Measurements from ENCODE around the gene FNBP1.

Gene FNBP1

DNA sequence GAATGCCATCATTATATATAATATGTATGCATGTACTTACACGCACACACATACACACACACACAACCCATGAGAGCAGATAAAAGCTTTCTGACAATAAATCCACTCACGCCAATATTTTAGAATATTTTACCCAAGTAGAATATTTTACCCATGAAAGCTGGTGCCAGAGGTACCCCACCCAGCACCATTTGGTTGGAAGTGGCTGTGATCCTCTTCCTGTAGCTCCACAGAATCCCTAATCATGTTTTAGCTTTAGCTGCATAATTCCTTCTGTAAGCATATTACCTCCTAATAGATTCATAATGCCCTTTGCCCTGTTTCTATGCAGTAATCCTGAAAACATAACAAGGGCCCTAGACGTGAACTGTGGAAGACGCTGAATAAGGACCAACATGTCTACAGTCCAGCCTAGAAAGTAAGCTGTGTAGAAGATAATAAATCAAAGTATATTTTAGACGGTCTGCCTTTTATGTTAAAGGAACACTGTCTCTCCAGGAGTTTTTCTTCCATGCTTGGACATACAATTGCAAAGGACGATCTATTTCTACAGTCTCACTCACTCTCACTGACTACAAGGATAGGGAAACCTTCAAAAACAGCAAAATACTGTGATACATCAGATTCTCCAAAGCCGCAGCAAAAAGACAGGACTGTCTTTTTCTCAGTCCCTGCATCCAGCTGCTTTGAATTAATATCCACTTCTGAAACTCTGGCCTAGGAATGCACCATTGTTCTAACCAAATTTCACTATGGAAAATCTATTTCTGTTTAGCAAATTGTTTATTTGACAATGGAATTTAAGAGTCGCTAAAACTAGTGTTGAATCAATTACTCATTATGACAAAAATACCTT, 109.6 kb downstream of the FNBP1 start:
- H3K4me2 ChIP-seq (ENCODE audit: low read depth, low read length, poor library complexity, severe bottlenecking), result no peak overlapping the region
- H3K79me2 ChIP-seq (ENCODE audit: insufficient read depth, low read length), result 0 out of 2 replicates have a peak, but pooled peaks cover 7% of the 10 kb centered on the region
- no peak overlapping the region for H3K4me3 ChIP-seq (ENCODE audit: low read length, poor library complexity, severe bottlenecking)
- peaks cover 17% of the 10 kb centered on the region; the same call in 1 of the 2 replicates for H3K36me3 ChIP-seq (ENCODE audit: insufficient read depth, low read length)
- no peaks in the 10 kb centered on the region for H3K27me3 ChIP-seq (ENCODE audit: insufficient read depth, low read length, poor library complexity, severe bottlenecking)
- H3K9me2 ChIP-seq (replicated peaks; ENCODE audit: low read depth, low read length), result no peaks in the 10 kb centered on the region
- H3K4me1 ChIP-seq (ENCODE audit: insufficient read depth, low read length, poor library complexity, severe bottlenecking), result peaks cover 11% of the 10 kb centered on the region
- H3K9me3 ChIP-seq (ENCODE audit: insufficient read depth, low read depth, low read length), result no peaks in the 10 kb centered on the region
- TF ChIP-seq EZH2phosphoT487 (IDR thresholded peaks at IDR 0.05; ENCODE audit: borderline replicate concordance), result no peak
- TF ChIP-seq, protein P1, sequence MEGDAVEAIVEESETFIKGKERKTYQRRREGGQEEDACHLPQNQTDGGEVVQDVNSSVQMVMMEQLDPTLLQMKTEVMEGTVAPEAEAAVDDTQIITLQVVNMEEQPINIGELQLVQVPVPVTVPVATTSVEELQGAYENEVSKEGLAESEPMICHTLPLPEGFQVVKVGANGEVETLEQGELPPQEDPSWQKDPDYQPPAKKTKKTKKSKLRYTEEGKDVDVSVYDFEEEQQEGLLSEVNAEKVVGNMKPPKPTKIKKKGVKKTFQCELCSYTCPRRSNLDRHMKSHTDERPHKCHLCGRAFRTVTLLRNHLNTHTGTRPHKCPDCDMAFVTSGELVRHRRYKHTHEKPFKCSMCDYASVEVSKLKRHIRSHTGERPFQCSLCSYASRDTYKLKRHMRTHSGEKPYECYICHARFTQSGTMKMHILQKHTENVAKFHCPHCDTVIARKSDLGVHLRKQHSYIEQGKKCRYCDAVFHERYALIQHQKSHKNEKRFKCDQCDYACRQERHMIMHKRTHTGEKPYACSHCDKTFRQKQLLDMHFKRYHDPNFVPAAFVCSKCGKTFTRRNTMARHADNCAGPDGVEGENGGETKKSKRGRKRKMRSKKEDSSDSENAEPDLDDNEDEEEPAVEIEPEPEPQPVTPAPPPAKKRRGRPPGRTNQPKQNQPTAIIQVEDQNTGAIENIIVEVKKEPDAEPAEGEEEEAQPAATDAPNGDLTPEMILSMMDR (conservative IDR thresholded peaks at IDR 0.05; ENCODE audit: low read length), result no peak
- no peaks in the 10 kb centered on the region for H4K20me1 ChIP-seq (ENCODE audit: insufficient read depth, low read length, poor library complexity, severe bottlenecking)
- no peaks in the 10 kb centered on the region for H3F3A ChIP-seq (ENCODE audit: low read depth)
- no peak overlapping the region for H3K9ac ChIP-seq (ENCODE audit: low read depth, low read length, poor library complexity, severe bottlenecking)
- no peak overlapping the region for H2AFZ ChIP-seq (ENCODE audit: low read length)

GRCh38 chr9:129932303-129933151, 110.5 kb downstream of the FNBP1 start:
- peaks cover 23% of the 10 kb centered on the region; the same call in 1 of the 2 replicates for H3K36me3 ChIP-seq (ENCODE audit: insufficient read depth, low read length)

GRCh38 chr9:129930743-129931142, 112.2 kb downstream of the FNBP1 start:
- Histone ChIP-seq H3K9me3 (ENCODE audit: insufficient read depth, low read depth, low read length) (no peaks in the 10 kb centered on the region), H2AFZ (ENCODE audit: low read length) (no peak overlapping the region), H4K20me1 (ENCODE audit: insufficient read depth, low read length, poor library complexity, severe bottlenecking) (no peaks in the 10 kb centered on the region), H3K9ac (ENCODE audit: low read depth, low read length, poor library complexity, severe bottlenecking) (no peak overlapping the region), H3K79me2 (ENCODE audit: insufficient read depth, low read length) (0 out of 2 replicates have a peak, but pooled peaks cover 7% of the 10 kb centered on the region), H3K4me3 (ENCODE audit: low read length, poor library complexity, severe bottlenecking) (no peak overlapping the region), H3F3A (ENCODE audit: low read depth) (no peaks in the 10 kb centered on the region), H3K36me3 (ENCODE audit: insufficient read depth, low read length) (peaks cover 36% of the 10 kb centered on the region; the same call in 1 of the 2 replicates), H3K9me2 (replicated peaks; ENCODE audit: low read depth, low read length) (no peaks in the 10 kb centered on the region), H3K4me2 (ENCODE audit: low read depth, low read length, poor library complexity, severe bottlenecking) (no peak overlapping the region), H3K27me3 (ENCODE audit: insufficient read depth, low read length, poor library complexity, severe bottlenecking) (no peaks in the 10 kb centered on the region), H3K4me1 (ENCODE audit: insufficient read depth, low read length, poor library complexity, severe bottlenecking) (peaks cover 8% of the 10 kb centered on the region)
- TF ChIP-seq EZH2phosphoT487 (IDR thresholded peaks at IDR 0.05; ENCODE audit: borderline replicate concordance), result no peak
- TF ChIP-seq, protein P1 (conservative IDR thresholded peaks at IDR 0.05; ENCODE audit: low read length), result no peak

More at GRCh38 chr9:129932303-129933151, 110.5 kb downstream of the FNBP1 start:
- Histone ChIP-seq H3K4me1 (ENCODE audit: insufficient read depth, low read length, poor library complexity, severe bottlenecking) (peaks cover 11% of the 10 kb centered on the region), H3K4me3 (ENCODE audit: low read length, poor library complexity, severe bottlenecking) (no peak overlapping the region), H4K20me1 (ENCODE audit: insufficient read depth, low read length, poor library complexity, severe bottlenecking) (no peaks in the 10 kb centered on the region), H2AFZ (ENCODE audit: low read length) (no peak overlapping the region), H3K27me3 (ENCODE audit: insufficient read depth, low read length, poor library complexity, severe bottlenecking) (no peaks in the 10 kb centered on the region), H3K79me2 (ENCODE audit: insufficient read depth, low read length) (0 out of 2 replicates have a peak, but pooled peaks cover 7% of the 10 kb centered on the region), H3K9me2 (replicated peaks; ENCODE audit: low read depth, low read length) (no peaks in the 10 kb centered on the region), H3K9ac (ENCODE audit: low read depth, low read length, poor library complexity, severe bottlenecking) (no peak overlapping the region), H3K4me2 (ENCODE audit: low read depth, low read length, poor library complexity, severe bottlenecking) (no peak overlapping the region), H3K9me3 (ENCODE audit: insufficient read depth, low read depth, low read length) (no peaks in the 10 kb centered on the region), H3F3A (ENCODE audit: low read depth) (no peaks in the 10 kb centered on the region)
- TF ChIP-seq, protein P1 (conservative IDR thresholded peaks at IDR 0.05; ENCODE audit: low read length), result no peak
- TF ChIP-seq EZH2phosphoT487 (IDR thresholded peaks at IDR 0.05; ENCODE audit: borderline replicate concordance), result no peak

Data from Loucy (cell line).